ENCODE measurements around the gene USF1. TPM values are rescaled to one million over a fixed set of nuclear protein-coding genes. Genes with fewer than 3 reads are reported as not detected.

The USF1 gene
- total and polyA plus RNA-seq, 9 of the 15 experiments (the other 6 are each of a cell fraction or from before 2014, with no cell fraction given): 7.4 to 60.2 (median 54.2) TPM

GRCh38 chr1:161020509-161021164 is 25.1 kb downstream of the USF1 start, which contains the start of gene F11R (continued):
- no peak for TF ChIP-seq STAT6 (CRISPR knock-in tag; IDR thresholded peaks at IDR 0.05)
- TF ChIP-seq NFIX (CRISPR knock-in tag; IDR thresholded peaks at IDR 0.05; ENCODE audit: low read depth): no peak
- TF ChIP-seq JUND (IDR thresholded peaks at IDR 0.05; ENCODE audit: borderline replicate concordance, low read depth, low read length): peak; percentile 76
- no peak; the same call in 2 of the 3 replicates for TF ChIP-seq JUND (tag; IDR thresholded peaks at IDR 0.05; ENCODE audit: borderline replicate concordance, low read depth, low read length)
- no peak for TF ChIP-seq BCL6 (CRISPR knock-in tag; IDR thresholded peaks at IDR 0.05)
- TF ChIP-seq FOXK2 (conservative IDR thresholded peaks at IDR 0.05 in 1 of 2, IDR thresholded peaks at IDR 0.05 in 1 of 2; ENCODE audit: low read depth in 2 of 2): peak in 1 of 2 experiments; percentile 43; a peak in 2 of 4 replicates
- TF ChIP-seq ATF1 (CRISPR knock-in tag; IDR thresholded peaks at IDR 0.05): no peak
- TF ChIP-seq ATF1 (tag; IDR thresholded peaks at IDR 0.05): peak; percentile 51; the same call in 1 of the 2 replicates
- TF ChIP-seq TRIM25 (IDR thresholded peaks at IDR 0.05; ENCODE audit: borderline replicate concordance): peak; percentile 80; the same call in 1 of the 2 replicates
- no peak for TF ChIP-seq ZNF280B (CRISPR knock-in tag; IDR thresholded peaks at IDR 0.05)
- no peak for TF ChIP-seq NR0B1 (IDR thresholded peaks at IDR 0.05; ENCODE audit: partially characterized antibody)
- TF ChIP-seq RERE (CRISPR knock-in tag; IDR thresholded peaks at IDR 0.05; ENCODE audit: borderline replicate concordance): no peak
- no peak for TF ChIP-seq IRF2 (CRISPR knock-in tag; IDR thresholded peaks at IDR 0.05)
